Activated T-helper 2 cell treated with anti-CD3 and anti-CD28 coated beads, Interferon-gamma antibody, Interleukin-2, Interleukin-4, amounts not matched to agents 10 μg/mL and 5 μg/mL and 100 μg/mL, durations not matched to agents 14 hours and 24 hours and 36 hours (primary cell): ENCODE data around the gene CDKN2C. TPM values are rescaled to one million over a fixed set of nuclear protein-coding genes. Genes with fewer than 3 reads are reported as not detected.
A peak's percentile ranks its signal among the peaks of the same experiment; 100 is the strongest.

Experiments used
- DNase-seq: peaks from one replicate; pipeline ENCODE4 v3.0.0; 2021; ENCODE audit warnings: low spot score
- H3K27ac Mint-ChIP-seq: one replicate; pipeline ENCODE4 v1.8.0; 2021; ENCODE audit warnings: mixed read lengths
- H3K27me3 Mint-ChIP-seq: one replicate; pipeline ENCODE4 v1.8.0; 2021; ENCODE audit warnings: low read depth, mixed read lengths
- H3K36me3 Mint-ChIP-seq: one replicate; pipeline ENCODE4 v1.8.0; 2021; ENCODE audit warnings: low read depth, mixed read lengths
- H3K4me1 Mint-ChIP-seq: one replicate; pipeline ENCODE4 v1.8.0; 2021; ENCODE audit warnings: low read depth, mixed read lengths
- H3K4me3 Mint-ChIP-seq: one replicate; pipeline ENCODE4 v1.8.0; 2021; ENCODE audit warnings: low read depth, mild to moderate bottlenecking, moderate library complexity, mixed read lengths
- H3K9me3 Mint-ChIP-seq: one replicate; pipeline ENCODE4 v1.8.0; 2021; ENCODE audit warnings: mixed read lengths
- intact Hi-C: fragments of 100-400 bp; cut with micrococcal nuclease; formaldehyde crosslinking; loops from one replicate; pipeline ENCODE4 v1.15.1; 2023
- total RNA-seq: library from RNA; stranded (reverse); gene quantifications from 2 replicates; pipeline ENCODE4 v1.2.3, GENCODE V29; 2022

CDKN2C gene
- total RNA-seq, 1 donor from 2014 or later, result 14.5 TPM

GRCh38 chr1:50968158-50968820 is 1.8 kb upstream of the CDKN2C start:
- H3K27ac Mint-ChIP-seq, result peak overlapping the region; percentile 96
- peaks cover 20% of the 10 kb centered on the region for H3K36me3 Mint-ChIP-seq
- intact Hi-C loops, result loop anchor here (1.0 to 10.0 kb wide), 4 partner anchors 8 to 547 kb away; partner anchors contain the start of genes EPS15 and FAF1
- no peaks in the 10 kb centered on the region for H3K9me3 Mint-ChIP-seq
- peak overlapping the region; percentile 95 for H3K4me3 Mint-ChIP-seq
- H3K4me1 Mint-ChIP-seq, result peaks cover 23% of the 10 kb centered on the region
- H3K27me3 Mint-ChIP-seq, result peaks cover 13% of the 10 kb centered on the region
- peak; percentile 84 for DNase-seq

- Mint-ChIP-seq H3K4me3 (peak overlapping the region; percentile 95), H3K9me3 (no peaks in the 10 kb centered on the region), H3K27ac (peak overlapping the region; percentile 96), H3K4me1 (peaks cover 23% of the 10 kb centered on the region), H3K27me3 (peaks cover 17% of the 10 kb centered on the region), H3K36me3 (peaks cover 27% of the 10 kb centered on the region)
- no peak for DNase-seq
- intact Hi-C loops, result loop anchor here (1.0 to 10.0 kb wide), 5 partner anchors 8 to 546 kb away; partner anchors contain the start of genes EPS15 and FAF1
Observed at GRCh38 chr1:50968821-50969610, 1.0 kb upstream of the CDKN2C start.

GRCh38 chr1:50970509-50970887 is 453 bp downstream of the CDKN2C start:
- H3K4me3 Mint-ChIP-seq, result peak overlapping the region; percentile 93
- no peak for DNase-seq
- H3K4me1 Mint-ChIP-seq, result peaks cover 28% of the 10 kb centered on the region
- H3K27me3 Mint-ChIP-seq, result peaks cover 24% of the 10 kb centered on the region
- intact Hi-C loops, result loop anchor here (5.0 to 10.0 kb wide), 4 partner anchors 197 to 574 kb away; no protein-coding TSS in a partner anchor
- H3K9me3 Mint-ChIP-seq, result no peaks in the 10 kb centered on the region
- H3K27ac Mint-ChIP-seq, result peak overlapping the region; percentile 79
- H3K36me3 Mint-ChIP-seq, result peaks cover 41% of the 10 kb centered on the region

- peaks cover 24% of the 10 kb centered on the region for H3K27me3 Mint-ChIP-seq
Observed at GRCh38 chr1:50970931-50971582, 1.0 kb downstream of the CDKN2C start.

GRCh38 chr1:50971748-50972305 is 1.8 kb downstream of the CDKN2C start:
- Mint-ChIP-seq H3K36me3 (peaks cover 50% of the 10 kb centered on the region), H3K27me3 (peaks cover 29% of the 10 kb centered on the region), H3K4me3 (peak overlapping the region; percentile 55), H3K9me3 (no peaks in the 10 kb centered on the region), H3K27ac (no peak overlapping the region), H3K4me1 (peaks cover 37% of the 10 kb centered on the region)
- DNase-seq, result no peak
- intact Hi-C loops, result loop anchor here (5.0 to 10.0 kb wide), 4 partner anchors 195 to 573 kb away; no protein-coding TSS in a partner anchor

More at GRCh38 chr1:50970931-50971582, 1.0 kb downstream of the CDKN2C start:
- H3K36me3 Mint-ChIP-seq, result peaks cover 42% of the 10 kb centered on the region
- no peak overlapping the region for H3K27ac Mint-ChIP-seq
- H3K9me3 Mint-ChIP-seq, result no peaks in the 10 kb centered on the region
- intact Hi-C loops, result loop anchor here (5.0 to 10.0 kb wide), 4 partner anchors 196 to 574 kb away; no protein-coding TSS in a partner anchor
- peaks cover 29% of the 10 kb centered on the region for H3K4me1 Mint-ChIP-seq
- DNase-seq, result no peak
- peak overlapping the region; percentile 93 for H3K4me3 Mint-ChIP-seq

GRCh38 chr1:50972766-50973165 is 2.7 kb downstream of the CDKN2C start:
- peaks cover 34% of the 10 kb centered on the region for H3K4me1 Mint-ChIP-seq
- no peaks in the 10 kb centered on the region for H3K9me3 Mint-ChIP-seq
- peaks cover 51% of the 10 kb centered on the region for H3K36me3 Mint-ChIP-seq
- intact Hi-C loops, result loop anchor here (5.0 to 10.0 kb wide), 4 partner anchors 195 to 572 kb away; no protein-coding TSS in a partner anchor
- H3K4me3 Mint-ChIP-seq, result no peak overlapping the region
- H3K27me3 Mint-ChIP-seq, result peaks cover 27% of the 10 kb centered on the region
- DNase-seq, result no peak
- H3K27ac Mint-ChIP-seq, result no peak overlapping the region

GRCh38 chr1:50973255-50973654 is 3.2 kb downstream of the CDKN2C start:
- H3K27me3 Mint-ChIP-seq, result peaks cover 28% of the 10 kb centered on the region
- intact Hi-C loops, result loop anchor here (5.0 to 10.0 kb wide), 4 partner anchors 194 to 572 kb away; no protein-coding TSS in a partner anchor
- H3K4me1 Mint-ChIP-seq, result peaks cover 32% of the 10 kb centered on the region
- no peak for DNase-seq
- no peak overlapping the region for H3K4me3 Mint-ChIP-seq
- peaks cover 51% of the 10 kb centered on the region for H3K36me3 Mint-ChIP-seq
- no peak overlapping the region for H3K27ac Mint-ChIP-seq
- no peaks in the 10 kb centered on the region for H3K9me3 Mint-ChIP-seq

- DNase-seq, result no peak
- Mint-ChIP-seq H3K27me3 (peaks cover 36% of the 10 kb centered on the region), H3K4me3 (no peak overlapping the region), H3K9me3 (no peaks in the 10 kb centered on the region), H3K4me1 (peaks cover 40% of the 10 kb centered on the region), H3K27ac (no peak overlapping the region), H3K36me3 (peaks cover 51% of the 10 kb centered on the region)
- intact Hi-C loops, result loop anchor here (5.0 to 10.0 kb wide), 4 partner anchors 193 to 571 kb away; no protein-coding TSS in a partner anchor
Observed at GRCh38 chr1:50973875-50974617, 4.0 kb downstream of the CDKN2C start.

- intact Hi-C loops, result loop anchor here (5.0 to 10.0 kb wide), 4 partner anchors 193 to 570 kb away; no protein-coding TSS in a partner anchor
Observed at GRCh38 chr1:50974618-50974935, 4.5 kb downstream of the CDKN2C start.

GRCh38 chr1:50975436-50975835 is 5.4 kb downstream of the CDKN2C start:
- Mint-ChIP-seq H3K9me3 (no peaks in the 10 kb centered on the region), H3K4me1 (peaks cover 38% of the 10 kb centered on the region), H3K4me3 (no peak overlapping the region), H3K27me3 (peaks cover 46% of the 10 kb centered on the region), H3K27ac (no peak overlapping the region), H3K36me3 (peaks cover 47% of the 10 kb centered on the region)
- no peak for DNase-seq
- intact Hi-C loops, result loop anchor here (10.0 kb wide), 2 partner anchors 219 to 569 kb away; no protein-coding TSS in a partner anchor

More at GRCh38 chr1:50974618-50974935, 4.5 kb downstream of the CDKN2C start:
- Mint-ChIP-seq H3K27me3 (peaks cover 41% of the 10 kb centered on the region), H3K4me1 (peaks cover 42% of the 10 kb centered on the region), H3K9me3 (no peaks in the 10 kb centered on the region), H3K27ac (no peak overlapping the region), H3K4me3 (no peak overlapping the region), H3K36me3 (peaks cover 51% of the 10 kb centered on the region)
- DNase-seq, result no peak

- no peaks in the 10 kb centered on the region for H3K9me3 Mint-ChIP-seq
- intact Hi-C loops, result loop anchor here (10.0 kb wide), 2 partner anchors 219 to 569 kb away; no protein-coding TSS in a partner anchor
Observed at GRCh38 chr1:50976111-50976889, 6.3 kb downstream of the CDKN2C start.

More at GRCh38 chr1:50976111-50976889, 6.3 kb downstream of the CDKN2C start:
- Mint-ChIP-seq H3K27me3 (peaks cover 51% of the 10 kb centered on the region), H3K27ac (no peak overlapping the region), H3K36me3 (peaks cover 40% of the 10 kb centered on the region), H3K4me1 (peaks cover 30% of the 10 kb centered on the region), H3K4me3 (peak overlapping the region; percentile 77)
- no peak for DNase-seq
